HFFc6 (cell line): ENCODE data around the gene SPRY1. TPM values are rescaled to one million over a fixed set of nuclear protein-coding genes. Genes with fewer than 3 reads are reported as not detected.
A peak's percentile ranks its signal among the peaks of the same experiment; 100 is the strongest.

Experiments
- DNase-seq: peaks from one replicate; pipeline ENCODE4 v3.0.0-alpha.2; 2018
- H3K27ac Mint-ChIP-seq: 2 replicates; pipeline ENCODE4 v1.8.0; 2020; ENCODE audit warnings: mild to moderate bottlenecking, mixed read lengths
- H3K27me3 Mint-ChIP-seq: 2 replicates; pipeline ENCODE4 v1.8.0; 2021; ENCODE audit warnings: mild to moderate bottlenecking, moderate library complexity, mixed read lengths; ENCODE audit not compliant: insufficient read depth
- H3K36me3 Mint-ChIP-seq: 2 replicates; pipeline ENCODE4 v1.8.0; 2021; ENCODE audit warnings: low read depth, mixed read lengths
- H3K4me1 Mint-ChIP-seq: 2 replicates; pipeline ENCODE4 v1.8.0; 2020; ENCODE audit warnings: low read depth, mixed read lengths
- H3K4me3 Mint-ChIP-seq: 2 replicates; pipeline ENCODE4 v1.8.0; 2020; ENCODE audit warnings: mild to moderate bottlenecking, moderate library complexity, mixed read lengths
- H3K9me3 Mint-ChIP-seq: 2 replicates; pipeline ENCODE4 v1.8.0; 2020; ENCODE audit warnings: mild to moderate bottlenecking, mixed read lengths
- total RNA-seq, 6 experiments: library from RNA; stranded (reverse); fragmentation: NEBNext Ultra II Directional; extraction: Animal tissue kit (Norgen Biotek cat#: 25700); gene quantifications; 2 replicates in 1 of 6; 3 replicates in 5 of 6; pipeline ENCODE4 v1.2.3, GENCODE V29; 2021
- TF ChIP-seq, protein P1 (sequence below): fragments of 200-600 bp; sonication (generic); IDR thresholded peaks from 2 replicates; pipeline ENCODE4 v1.5.0; 2021; ENCODE audit warnings: antibody characterized with exemption, mild to moderate bottlenecking

SPRY1 gene
- total RNA-seq, 6 experiments from 2014 or later: 0.41 to 1.6 (median 0.56) TPM

- Mint-ChIP-seq H3K27me3 (peaks cover 5% of the 10 kb centered on the region), H3K27ac (0 out of 2 replicates have a peak overlapping the region, but pooled peaks have one; percentile 26), H3K36me3 (no peaks in the 10 kb centered on the region), H3K4me3 (peak overlapping the region; percentile 89), H3K9me3 (no peaks in the 10 kb centered on the region), H3K4me1 (peaks cover 24% of the 10 kb centered on the region)
- TF ChIP-seq, protein P1, sequence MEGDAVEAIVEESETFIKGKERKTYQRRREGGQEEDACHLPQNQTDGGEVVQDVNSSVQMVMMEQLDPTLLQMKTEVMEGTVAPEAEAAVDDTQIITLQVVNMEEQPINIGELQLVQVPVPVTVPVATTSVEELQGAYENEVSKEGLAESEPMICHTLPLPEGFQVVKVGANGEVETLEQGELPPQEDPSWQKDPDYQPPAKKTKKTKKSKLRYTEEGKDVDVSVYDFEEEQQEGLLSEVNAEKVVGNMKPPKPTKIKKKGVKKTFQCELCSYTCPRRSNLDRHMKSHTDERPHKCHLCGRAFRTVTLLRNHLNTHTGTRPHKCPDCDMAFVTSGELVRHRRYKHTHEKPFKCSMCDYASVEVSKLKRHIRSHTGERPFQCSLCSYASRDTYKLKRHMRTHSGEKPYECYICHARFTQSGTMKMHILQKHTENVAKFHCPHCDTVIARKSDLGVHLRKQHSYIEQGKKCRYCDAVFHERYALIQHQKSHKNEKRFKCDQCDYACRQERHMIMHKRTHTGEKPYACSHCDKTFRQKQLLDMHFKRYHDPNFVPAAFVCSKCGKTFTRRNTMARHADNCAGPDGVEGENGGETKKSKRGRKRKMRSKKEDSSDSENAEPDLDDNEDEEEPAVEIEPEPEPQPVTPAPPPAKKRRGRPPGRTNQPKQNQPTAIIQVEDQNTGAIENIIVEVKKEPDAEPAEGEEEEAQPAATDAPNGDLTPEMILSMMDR: no peak
- DNase-seq: no peak
Measured at GRCh38 chr4:123399627-123400358, 3.2 kb downstream of the SPRY1 start.

DNA sequence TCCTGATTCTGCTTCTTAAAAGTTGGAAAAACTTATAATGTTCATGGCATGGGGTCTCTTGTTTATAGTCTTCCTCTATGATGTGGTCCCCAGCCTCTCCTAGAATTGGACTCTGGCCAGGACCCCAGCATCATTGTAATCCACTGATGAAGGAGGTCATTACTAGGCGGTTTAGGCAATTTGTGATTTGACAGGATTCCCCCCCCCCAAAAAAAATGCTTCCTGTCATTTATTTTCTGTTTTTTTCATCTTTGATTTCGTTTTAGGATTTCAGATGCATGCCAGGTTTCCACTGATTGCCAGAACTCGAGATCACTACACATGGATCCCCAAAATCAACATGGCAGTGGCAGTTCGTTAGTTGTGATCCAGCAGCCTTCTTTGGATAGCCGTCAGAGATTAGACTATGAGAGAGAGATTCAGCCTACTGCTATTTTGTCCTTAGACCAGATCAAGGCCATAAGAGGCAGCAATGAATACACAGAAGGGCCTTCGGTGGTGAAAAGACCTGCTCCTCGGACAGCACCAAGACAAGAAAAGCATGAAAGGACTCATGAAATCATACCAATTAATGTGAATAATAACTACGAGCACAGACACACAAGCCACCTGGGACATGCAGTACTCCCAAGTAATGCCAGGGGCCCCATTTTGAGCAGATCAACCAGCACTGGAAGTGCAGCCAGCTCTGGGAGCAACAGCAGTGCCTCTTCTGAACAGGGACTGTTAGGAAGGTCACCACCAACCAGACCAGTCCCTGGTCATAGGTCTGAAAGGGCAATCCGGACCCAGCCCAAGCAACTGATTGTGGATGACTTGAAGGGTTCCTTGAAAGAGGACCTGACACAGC is 4.9 kb downstream of the SPRY1 start:
- H3K4me1 Mint-ChIP-seq: peaks cover 21% of the 10 kb centered on the region
- H3K36me3 Mint-ChIP-seq: no peaks in the 10 kb centered on the region
- DNase-seq: no peak
- no peak overlapping the region for H3K27ac Mint-ChIP-seq
- H3K4me3 Mint-ChIP-seq: no peak overlapping the region
- peaks cover 3% of the 10 kb centered on the region for H3K27me3 Mint-ChIP-seq
- H3K9me3 Mint-ChIP-seq: no peaks in the 10 kb centered on the region
- TF ChIP-seq, protein P1: no peak

GRCh38 chr4:123402121-123402465 is 5.5 kb downstream of the SPRY1 start:
- no peak overlapping the region for H3K4me3 Mint-ChIP-seq

GRCh38 chr4:123403080-123403604 is 6.5 kb downstream of the SPRY1 start:
- TF ChIP-seq, protein P1: no peak
- Mint-ChIP-seq H3K4me3 (no peak overlapping the region), H3K27me3 (peaks cover 2% of the 10 kb centered on the region; the same call in 1 of the 2 replicates), H3K27ac (no peak overlapping the region), H3K9me3 (no peaks in the 10 kb centered on the region), H3K36me3 (no peaks in the 10 kb centered on the region), H3K4me1 (peaks cover 12% of the 10 kb centered on the region)
- no peak for DNase-seq

More at GRCh38 chr4:123402121-123402465, 5.5 kb downstream of the SPRY1 start:
- H3K36me3 Mint-ChIP-seq: no peaks in the 10 kb centered on the region
- H3K4me1 Mint-ChIP-seq: peaks cover 16% of the 10 kb centered on the region
- no peak overlapping the region for H3K27ac Mint-ChIP-seq
- H3K9me3 Mint-ChIP-seq: no peaks in the 10 kb centered on the region
- peaks cover 2% of the 10 kb centered on the region; the same call in 1 of the 2 replicates for H3K27me3 Mint-ChIP-seq
- TF ChIP-seq, protein P1: no peak
- no peak for DNase-seq

DNA sequence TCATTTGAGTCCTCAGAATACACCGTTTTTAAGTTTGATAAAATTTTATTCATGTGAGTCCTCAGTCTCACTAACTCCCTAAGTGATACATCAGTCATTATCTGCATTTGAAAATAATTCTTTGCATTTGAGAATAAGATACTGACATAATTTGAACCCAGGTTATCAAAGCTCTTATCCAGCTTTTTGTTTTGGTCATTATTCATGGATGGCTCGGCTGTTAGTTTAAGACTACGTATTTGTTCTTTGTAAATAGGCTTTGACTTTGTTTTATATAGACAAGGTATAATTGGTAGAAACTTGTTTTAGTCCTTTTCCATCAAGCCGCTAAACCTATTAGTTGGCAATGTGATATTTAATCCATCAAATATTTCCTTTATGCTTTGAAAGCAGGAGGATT is 7.9 kb downstream of the SPRY1 start:
- TF ChIP-seq, protein P1: no peak
- H3K36me3 Mint-ChIP-seq: no peaks in the 10 kb centered on the region
- H3K9me3 Mint-ChIP-seq: no peaks in the 10 kb centered on the region
- H3K27ac Mint-ChIP-seq: no peak overlapping the region
- no peak for DNase-seq
- H3K4me1 Mint-ChIP-seq: peaks cover 8% of the 10 kb centered on the region
- no peak overlapping the region for H3K4me3 Mint-ChIP-seq
- no peaks in the 10 kb centered on the region for H3K27me3 Mint-ChIP-seq
